GM23338 (cell line): ENCODE measurements around the gene ZBP1. TPM values are rescaled to one million over a fixed set of nuclear protein-coding genes. Genes with fewer than 3 reads are reported as not detected.

Experiments
- ATAC-seq: fragments of 200-7000 bp; cut with Tn5 transposase; 3 replicates; pipeline ENCODE4 v1.9.1; 2020
- DNase-seq: peaks from one replicate; pipeline ENCODE4 v3.0.0-alpha.2; 2015; ENCODE audit warnings: low spot score
- H2AFZ ChIP-seq: fragments of 200-600 bp; sonication (generic); 2 replicates; pipeline ENCODE4 v1.8.0; 2016; ENCODE audit warnings: antibody characterized with exemption, mild to moderate bottlenecking, moderate library complexity
- H3F3A ChIP-seq: fragments of 200-600 bp; sonication (generic); replicated peaks from 2 replicates; pipeline ENCODE4 v1.8.0; 2017; ENCODE audit warnings: antibody characterized with exemption, mixed run types, low read depth
- H3K27ac ChIP-seq: fragments of 200-600 bp; sonication (generic); 2 replicates; pipeline ENCODE4 v1.6.1; 2016; ENCODE audit warnings: low read depth
- H3K27me3 ChIP-seq: fragments of 200-600 bp; sonication (generic); 2 replicates; pipeline ENCODE4 v1.8.0; 2016; ENCODE audit warnings: mild to moderate bottlenecking, mixed run types, moderate library complexity; ENCODE audit not compliant: insufficient read depth
- H3K36me3 ChIP-seq: fragments of 200-600 bp; sonication (generic); 2 replicates; pipeline ENCODE4 v1.8.0; 2016; ENCODE audit warnings: mild to moderate bottlenecking; ENCODE audit not compliant: insufficient read depth
- H3K4me1 ChIP-seq: fragments of 200-600 bp; sonication (generic); 2 replicates; pipeline ENCODE4 v1.8.0; 2016; ENCODE audit warnings: mild to moderate bottlenecking, moderate library complexity; ENCODE audit not compliant: insufficient read depth
- H3K4me2 ChIP-seq: fragments of 200-600 bp; sonication (generic); 2 replicates; pipeline ENCODE4 v1.7.1; 2017; ENCODE audit warnings: mixed run types
- H3K4me3 ChIP-seq: fragments of 200-600 bp; sonication (generic); 2 replicates; pipeline ENCODE4 v1.6.1; 2016; ENCODE audit warnings: mixed run types
- H3K79me2 ChIP-seq: fragments of 200-600 bp; sonication (generic); replicated peaks from 2 replicates; pipeline ENCODE4 v1.8.0; 2017; ENCODE audit warnings: mild to moderate bottlenecking; ENCODE audit not compliant: insufficient read depth
- H3K9me2 ChIP-seq: fragments of 200-600 bp; sonication (generic); 2 replicates; pipeline ENCODE4 v1.8.0; 2017; ENCODE audit not compliant: insufficient read depth
- H4K20me1 ChIP-seq: fragments of 200-600 bp; sonication (generic); replicated peaks from 2 replicates; pipeline ENCODE4 v1.8.0; 2017; ENCODE audit warnings: mild to moderate bottlenecking; ENCODE audit not compliant: insufficient read depth
- H3K27ac Mint-ChIP-seq: 2 replicates; pipeline ENCODE4 v1.8.0; 2020; ENCODE audit warnings: inconsistent platforms, mild to moderate bottlenecking, moderate library complexity, mixed read lengths
- H3K27me3 Mint-ChIP-seq: 3 replicates; pipeline ENCODE4 v1.8.0; 2022; ENCODE audit warnings: low read depth, mild to moderate bottlenecking, moderate library complexity, mixed read lengths, inconsistent platforms; ENCODE audit not compliant: insufficient read depth, poor library complexity
- H3K36me3 Mint-ChIP-seq: 3 replicates; pipeline ENCODE4 v1.8.0; 2021; ENCODE audit warnings: low read depth, mild to moderate bottlenecking, inconsistent platforms, moderate library complexity, mixed read lengths
- H3K4me1 Mint-ChIP-seq: 3 replicates; pipeline ENCODE4 v1.8.0; 2020; ENCODE audit warnings: mild to moderate bottlenecking, inconsistent platforms, mixed read lengths
- H3K4me3 Mint-ChIP-seq: 3 replicates; pipeline ENCODE4 v1.8.0; 2021; ENCODE audit warnings: moderate library complexity, mild to moderate bottlenecking, inconsistent platforms, mixed read lengths
- H3K9me3 Mint-ChIP-seq: 3 replicates; pipeline ENCODE4 v1.8.0; 2020; ENCODE audit warnings: moderate library complexity, mild to moderate bottlenecking, inconsistent platforms, mixed read lengths
- CTCF ChIP-seq, 2 experiments: fragments of 200-600 bp in 1 of 2; sonication (generic) in 1 of 2; conservative IDR thresholded peaks; 2 replicates each; pipeline versions ENCODE4 v1.5.1 to v1.6.1; 2016 to 2017; ENCODE audit warnings: antibody characterized with exemption in 2 of 2, low read depth in 2 of 2, mild to moderate bottlenecking in 2 of 2, moderate library complexity in 1 of 2
- EZH2 ChIP-seq: fragments of 200-600 bp; sonication (generic); IDR thresholded peaks from one replicate; pipeline ENCODE4 v1.8.0; 2017; ENCODE audit warnings: antibody characterized with exemption, mild to moderate bottlenecking, low read depth; ENCODE audit not compliant: unreplicated experiment
- ZNF331 ChIP-seq: fragments of 250-450 bp; sonication (Bioruptor Pico); IDR thresholded peaks from 2 replicates; pipeline ENCODE4 v1.5.0; 2020; ENCODE audit warnings: low read depth, mild to moderate bottlenecking, moderate library complexity
- ZNF462 ChIP-seq: fragments of 250-450 bp; sonication (Bioruptor Pico); IDR thresholded peaks from 2 replicates; pipeline ENCODE4 v1.5.0; 2020; ENCODE audit warnings: mild to moderate bottlenecking, moderate library complexity
- polyA plus RNA-seq: library from polyadenylated mRNA; unstranded; fragments of >200 nt; fragmentation: Nextera tagmentation; extraction: Ambion mirVana; gene quantifications from 2 replicates; pipeline ENCODE4 v1.2.1, GENCODE V29; 2016
- total RNA-seq: library from RNA; depleted of rRNA; stranded (reverse); fragments of >200 nt; shearing (Covaris generic); gene quantifications from 2 replicates; pipeline ENCODE4 v1.2.3, GENCODE V29; 2014

The ZBP1 gene
- total and polyA plus RNA-seq, 2 experiments from 2014 or later: not detected

- peaks cover 3% of the 10 kb centered on the region; the same call in 1 of the 3 replicates for H3K9me3 Mint-ChIP-seq
- H3K27me3 Mint-ChIP-seq: peaks cover 21% of the 10 kb centered on the region
- peak; percentile 6; the same call in 1 of the 3 replicates for ATAC-seq
- Histone ChIP-seq H3K27me3 (no peaks in the 10 kb centered on the region), H3F3A (0 out of 2 replicates have a peak, but pooled peaks cover 3% of the 10 kb centered on the region), H3K4me3 (no peak overlapping the region), H3K27ac (no peak overlapping the region), H3K79me2 (no peaks in the 10 kb centered on the region), H2AFZ (no peak overlapping the region), H3K4me2 (no peak overlapping the region), H3K4me1 (no peaks in the 10 kb centered on the region; the same call in 1 of the 2 replicates), H4K20me1 (no peaks in the 10 kb centered on the region), H3K9me2 (no peaks in the 10 kb centered on the region), H3K36me3 (no peaks in the 10 kb centered on the region)
- H3K4me1 Mint-ChIP-seq: peaks cover 10% of the 10 kb centered on the region
- no peaks in the 10 kb centered on the region for H3K36me3 Mint-ChIP-seq
- H3K27ac Mint-ChIP-seq: no peak overlapping the region
- no peak for TF ChIP-seq EZH2
- TF ChIP-seq ZNF331 (CRISPR knock-in tag): no peak
- no peak overlapping the region for H3K4me3 Mint-ChIP-seq
- DNase-seq: no peak
Measured at GRCh38 chr20:57598060-57598459, 22.2 kb downstream of the ZBP1 start.

GRCh38 chr20:57596998-57597939 is 23.0 kb downstream of the ZBP1 start:
- Histone ChIP-seq H3K27ac (no peak overlapping the region), H3K4me3 (peak overlapping the region; percentile 50), H3K36me3 (no peaks in the 10 kb centered on the region), H3F3A (0 out of 2 replicates have a peak, but pooled peaks cover 3% of the 10 kb centered on the region), H3K4me2 (peak overlapping the region; percentile 78), H3K27me3 (no peaks in the 10 kb centered on the region), H3K9me2 (no peaks in the 10 kb centered on the region), H3K79me2 (no peaks in the 10 kb centered on the region), H3K4me1 (no peaks in the 10 kb centered on the region; the same call in 1 of the 2 replicates), H4K20me1 (no peaks in the 10 kb centered on the region), H2AFZ (peak overlapping the region; percentile 95)
- peak; percentile 81 for DNase-seq
- H3K27me3 Mint-ChIP-seq: peaks cover 21% of the 10 kb centered on the region
- no peak overlapping the region for H3K4me3 Mint-ChIP-seq
- H3K36me3 Mint-ChIP-seq: no peaks in the 10 kb centered on the region
- peak; percentile 84 for ATAC-seq
- H3K27ac Mint-ChIP-seq: no peak overlapping the region
- H3K4me1 Mint-ChIP-seq: peaks cover 10% of the 10 kb centered on the region
- TF ChIP-seq CTCF (conservative IDR thresholded peaks at IDR 0.05; ENCODE audit: low read depth in 2 of 2) (peak; percentile 72 to 90), EZH2 (no peak), ZNF462 (CRISPR knock-in tag) (no peak)
- H3K9me3 Mint-ChIP-seq: peaks cover 3% of the 10 kb centered on the region; the same call in 1 of the 3 replicates
